B cell (primary cell): ENCODE measurements around the gene SLC24A3. TPM values are rescaled to one million over a fixed set of nuclear protein-coding genes. Genes with fewer than 3 reads are reported as not detected.

Source experiments
- ATAC-seq: fragments of 200-7000 bp; cut with Tn5 transposase; one replicate; pipeline ENCODE4 v1.10.0; 2021; ENCODE audit warnings: low read depth, mild to moderate bottlenecking, moderate number of reproducible peaks, moderate library complexity
- CTCF ChIA-PET: fragments of 350-600 bp; sonication (Branson Sonifier 250); formaldehyde crosslinking; loops from one replicate; lab custom pipeline; 2021; ENCODE audit warnings: antibody characterized with exemption, inconsistent platforms; lab: Charles Lee
- POLR2A ChIA-PET: fragments of 350-600 bp; sonication (Branson Sonifier 250); formaldehyde crosslinking; loops from one replicate; lab custom pipeline; 2021; ENCODE audit warnings: antibody characterized with exemption; lab: Charles Lee
- DNase-seq: peaks from one replicate; pipeline ENCODE4 v3.0.0; 2013
- H2AFZ ChIP-seq: 2 replicates; pipeline ENCODE4 v1.6.1; 2012; ENCODE audit warnings: mild to moderate bottlenecking, low read depth, low read length; ENCODE audit not compliant: insufficient read depth, poor library complexity, severe bottlenecking
- H3K27ac ChIP-seq, 2 donors: 1 replicate in 1 of 2; 2 replicates in 1 of 2; pipeline ENCODE4 v1.5.1; 2012 to 2013; ENCODE audit warnings: low read length in 2 of 2, mild to moderate bottlenecking in 2 of 2, moderate library complexity in 1 of 2
- H3K27me3 ChIP-seq, 4 experiments: fragments of 200-600 bp in 1 of 4; sonication (generic) in 1 of 4; replicated peaks in 1 of 4; 1 replicate in 2 of 4; 2 replicates in 2 of 4; pipeline versions ENCODE4 v1.6.1 to v1.7.0; 2013 to 2016; ENCODE audit warnings: low read length in 3 of 4, mild to moderate bottlenecking in 2 of 4, mixed read lengths in 1 of 4, moderate library complexity in 1 of 4; ENCODE audit not compliant: insufficient read depth in 4 of 4, control insufficient read depth in 3 of 4; ENCODE audit errors: control extremely low read depth in 1 of 4
- H3K36me3 ChIP-seq, 2 experiments: replicated peaks in 1 of 2; 1 replicate in 1 of 2; 2 replicates in 1 of 2; pipeline versions ENCODE4 v1.6.1 to v1.7.1; 2013; ENCODE audit warnings: low read length in 1 of 2; ENCODE audit not compliant: insufficient read depth in 2 of 2, control insufficient read depth in 1 of 2; ENCODE audit errors: control extremely low read depth in 1 of 2, extremely low read depth in 1 of 2
- H3K4me1 ChIP-seq, 2 donors: fragments of 200-600 bp in 1 of 2; sonication (generic) in 1 of 2; 1 replicate in 1 of 2; 2 replicates in 1 of 2; pipeline versions ENCODE4 v1.5.1 to v1.6.1; 2013 to 2017; ENCODE audit warnings: low read length in 2 of 2; ENCODE audit not compliant: control insufficient read depth in 2 of 2, insufficient read depth in 2 of 2
- H3K4me2 ChIP-seq: replicated peaks from 2 replicates; pipeline ENCODE3; 2012; ENCODE audit warnings: mild to moderate bottlenecking, low read depth, low read length; ENCODE audit not compliant: poor library complexity, severe bottlenecking
- H3K4me3 ChIP-seq, 5 experiments: fragments of 200-600 bp in 1 of 5; sonication (generic) in 1 of 5; 1 replicate in 3 of 5; 2 replicates in 2 of 5; pipeline versions ENCODE4 v1.5.1 to v1.7.0; 2011 to 2016; ENCODE audit warnings: low read length in 4 of 5, mild to moderate bottlenecking in 4 of 5, low read depth in 2 of 5, control low read depth in 1 of 5, moderate library complexity in 1 of 5; ENCODE audit not compliant: insufficient read depth in 1 of 5; ENCODE audit errors: control extremely low read depth in 1 of 5, extremely low read depth in 1 of 5
- H3K79me2 ChIP-seq: fragments of 200-600 bp; sonication (generic); one replicate; pipeline ENCODE4 v1.6.0; 2016; ENCODE audit warnings: low read length; ENCODE audit not compliant: control insufficient read depth, insufficient read depth
- H3K9ac ChIP-seq: fragments of 200-600 bp; sonication (generic); 2 replicates; pipeline ENCODE4 v1.6.1; 2017; ENCODE audit warnings: mild to moderate bottlenecking, low read length, moderate library complexity
- H3K9me3 ChIP-seq, 3 donors: one replicate each; pipeline versions ENCODE4 v1.6.1 to v1.7.1; 2013; ENCODE audit warnings: low read length in 2 of 3; ENCODE audit not compliant: control insufficient read depth in 2 of 3, insufficient read depth in 1 of 3; ENCODE audit errors: control extremely low read depth in 1 of 3
- H4K20me1 ChIP-seq: 2 replicates; pipeline ENCODE4 v1.6.0; 2012; ENCODE audit warnings: mild to moderate bottlenecking, low read length; ENCODE audit not compliant: insufficient read depth, control insufficient read depth, poor library complexity, severe bottlenecking
- H3K27ac Mint-ChIP-seq: one replicate; pipeline ENCODE4 v1.8.0; 2021; ENCODE audit warnings: mixed read lengths
- H3K27me3 Mint-ChIP-seq: one replicate; pipeline ENCODE4 v1.8.0; 2021; ENCODE audit warnings: mixed read lengths
- H3K4me1 Mint-ChIP-seq: one replicate; pipeline ENCODE4 v1.8.0; 2021; ENCODE audit warnings: mixed read lengths
- H3K4me3 Mint-ChIP-seq: one replicate; pipeline ENCODE4 v1.8.0; 2021; ENCODE audit warnings: mixed read lengths
- H3K9me3 Mint-ChIP-seq: one replicate; pipeline ENCODE4 v1.8.0; 2022; ENCODE audit warnings: mixed read lengths; ENCODE audit not compliant: insufficient read depth
- EZH2 ChIP-seq: IDR thresholded peaks from 2 replicates; pipeline ENCODE4 v1.6.1; 2012; ENCODE audit warnings: borderline replicate concordance, low read depth, mild to moderate bottlenecking, moderate library complexity, low read length; ENCODE audit not compliant: insufficient read depth, poor library complexity, severe bottlenecking
- WGBS: methylation state at CpG from one replicate; pipeline ENCODE4 v1.1.5; 2013; ENCODE audit warnings: missing lambda C conversion rate; ENCODE audit not compliant: insufficient coverage; 5-methylcytosine and 5-hydroxymethylcytosine counted together
- intact Hi-C: fragments of 100-400 bp; cut with micrococcal nuclease; formaldehyde crosslinking; loops from one replicate; pipeline ENCODE4 v1.10.0; 2022
- polyA plus RNA-seq: library from polyadenylated mRNA; depleted of rRNA; stranded (reverse); fragments of >200 nt; gene quantifications from 2 replicates; pipeline ENCODE4 v1.2.3, GENCODE V29; 2012
- total RNA-seq, 2 donors: library from RNA; stranded (reverse); fragments of 120-200 nt in 1 of 2; gene quantifications; 1 replicate in 1 of 2; 2 replicates in 1 of 2; pipeline versions ENCODE4 v1.2.3 to v1.2.4, GENCODE V29; 2013 to 2022
- TF ChIP-seq, protein P1 (sequence below): fragments of 200-600 bp; IDR thresholded peaks from one replicate; pipeline ENCODE4 v1.8.0; 2022; ENCODE audit warnings: antibody characterized with exemption, mild to moderate bottlenecking

The SLC24A3 gene
- total and polyA plus RNA-seq, 2 donors (not counting 1 experiment from before 2014, with no cell fraction given), result not detected

DNA sequence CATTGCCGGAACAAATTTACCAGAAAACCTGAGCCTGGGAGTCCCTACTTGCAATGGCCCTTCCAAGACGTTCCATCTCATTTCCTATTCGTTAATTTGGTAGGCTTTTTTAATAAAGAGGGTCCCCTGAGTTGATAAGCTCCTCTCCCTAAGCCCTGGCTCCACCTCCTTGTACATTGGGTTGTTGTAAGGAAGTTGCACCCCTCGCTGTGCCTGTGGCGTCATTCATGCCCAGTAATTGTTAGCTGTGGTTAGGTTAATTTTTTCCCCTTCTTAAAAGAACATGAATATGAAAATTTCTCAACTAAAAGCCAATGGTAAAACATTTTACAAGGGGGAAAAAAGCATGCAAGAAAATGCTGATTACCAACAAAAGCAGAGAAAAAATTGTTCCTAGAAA, 91.9 kb downstream of the SLC24A3 start:
- intact Hi-C loops, result no loop called here
- no peaks in the 10 kb centered on the region for H3K79me2 ChIP-seq
- no peaks in the 10 kb centered on the region for H3K27me3 ChIP-seq
- H3K36me3 ChIP-seq, result no peaks in the 10 kb centered on the region
- H3K27ac Mint-ChIP-seq, result no peak overlapping the region
- no peaks in the 10 kb centered on the region for H3K4me1 Mint-ChIP-seq
- H3K27ac ChIP-seq, result no peak overlapping the region
- ChIA-PET CTCF (no interaction called here), POLR2A (no interaction called here)
- H3K4me2 ChIP-seq, result no peak overlapping the region
- no peak overlapping the region for H2AFZ ChIP-seq
- H3K9ac ChIP-seq, result no peak overlapping the region
- no peak overlapping the region for H3K4me3 Mint-ChIP-seq
- no peak for TF ChIP-seq EZH2
- peaks cover 8% of the 10 kb centered on the region for H3K27me3 Mint-ChIP-seq
- ATAC-seq, result no peak
- no CpG with 5 or more reads among the region's 5 CpGs for WGBS
- no peaks in the 10 kb centered on the region for H3K4me1 ChIP-seq
- no peak for DNase-seq
- H3K4me3 ChIP-seq, result no peak overlapping the region
- H3K9me3 Mint-ChIP-seq, result peaks cover 3% of the 10 kb centered on the region
- no peaks in the 10 kb centered on the region for H3K9me3 ChIP-seq
- no peaks in the 10 kb centered on the region for H4K20me1 ChIP-seq

DNA sequence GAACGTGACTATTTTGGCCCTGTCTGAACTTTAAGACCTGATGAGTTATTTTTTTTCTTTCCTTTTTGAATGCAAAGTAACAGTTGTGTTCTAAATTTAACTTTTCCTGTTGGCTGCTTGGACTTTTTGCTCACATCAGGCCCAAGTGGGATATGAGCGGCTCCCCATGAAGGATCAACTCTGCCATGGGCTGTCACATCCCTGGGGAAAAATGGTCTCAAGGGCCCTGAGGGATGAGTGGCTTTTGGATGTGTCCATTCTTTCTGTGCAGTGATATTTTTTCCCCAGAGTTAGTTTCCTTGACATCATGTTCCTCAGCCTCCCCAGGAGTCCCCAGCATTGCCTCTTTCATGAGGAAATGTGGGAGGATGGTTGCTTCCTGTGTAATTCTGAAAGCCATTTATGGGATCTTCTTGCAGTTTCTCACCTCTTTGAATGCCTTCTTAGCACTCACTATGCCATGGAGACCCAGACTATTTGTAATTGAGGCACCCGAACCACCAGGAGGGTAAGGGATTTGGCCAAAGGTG, 92.5 kb downstream of the SLC24A3 start:
- TF ChIP-seq EZH2, result no peak
- TF ChIP-seq, protein P1, sequence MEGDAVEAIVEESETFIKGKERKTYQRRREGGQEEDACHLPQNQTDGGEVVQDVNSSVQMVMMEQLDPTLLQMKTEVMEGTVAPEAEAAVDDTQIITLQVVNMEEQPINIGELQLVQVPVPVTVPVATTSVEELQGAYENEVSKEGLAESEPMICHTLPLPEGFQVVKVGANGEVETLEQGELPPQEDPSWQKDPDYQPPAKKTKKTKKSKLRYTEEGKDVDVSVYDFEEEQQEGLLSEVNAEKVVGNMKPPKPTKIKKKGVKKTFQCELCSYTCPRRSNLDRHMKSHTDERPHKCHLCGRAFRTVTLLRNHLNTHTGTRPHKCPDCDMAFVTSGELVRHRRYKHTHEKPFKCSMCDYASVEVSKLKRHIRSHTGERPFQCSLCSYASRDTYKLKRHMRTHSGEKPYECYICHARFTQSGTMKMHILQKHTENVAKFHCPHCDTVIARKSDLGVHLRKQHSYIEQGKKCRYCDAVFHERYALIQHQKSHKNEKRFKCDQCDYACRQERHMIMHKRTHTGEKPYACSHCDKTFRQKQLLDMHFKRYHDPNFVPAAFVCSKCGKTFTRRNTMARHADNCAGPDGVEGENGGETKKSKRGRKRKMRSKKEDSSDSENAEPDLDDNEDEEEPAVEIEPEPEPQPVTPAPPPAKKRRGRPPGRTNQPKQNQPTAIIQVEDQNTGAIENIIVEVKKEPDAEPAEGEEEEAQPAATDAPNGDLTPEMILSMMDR, result no peak
- no peak overlapping the region for H3K27ac Mint-ChIP-seq
- no peaks in the 10 kb centered on the region for H3K9me3 ChIP-seq
- no peaks in the 10 kb centered on the region for H3K4me1 Mint-ChIP-seq
- intact Hi-C loops, result no loop called here
- ATAC-seq (no peak), DNase-seq (no peak)
- H3K9me3 Mint-ChIP-seq, result peaks cover 3% of the 10 kb centered on the region
- no peak overlapping the region for H3K4me2 ChIP-seq
- H3K27me3 Mint-ChIP-seq, result peaks cover 8% of the 10 kb centered on the region
- no peaks in the 10 kb centered on the region for H3K79me2 ChIP-seq
- POLR2A ChIA-PET, result no interaction called here
- no peaks in the 10 kb centered on the region for H3K27me3 ChIP-seq
- CTCF ChIA-PET, result no interaction called here
- no peaks in the 10 kb centered on the region for H4K20me1 ChIP-seq
- no peak overlapping the region for H3K9ac ChIP-seq
- 100% methylated on average over 1 of the region's 3 CpGs for WGBS
- no peak overlapping the region for H3K4me3 Mint-ChIP-seq
- no peak overlapping the region for H3K27ac ChIP-seq
- H2AFZ ChIP-seq, result no peak overlapping the region
- H3K4me1 ChIP-seq, result no peaks in the 10 kb centered on the region
- no peak overlapping the region for H3K4me3 ChIP-seq
- no peaks in the 10 kb centered on the region for H3K36me3 ChIP-seq
